Transverse colon (tissue), 4 donors: ENCODE measurements around the gene UBQLNL.

Source experiments
- EP300 ChIP-seq: sonication (generic); formaldehyde crosslinking; IDR thresholded peaks from one replicate; pipeline ENCODE4 v1.6.1; 2017; ENCODE audit warnings: antibody characterized with exemption, low read depth
- POLR2A ChIP-seq: fragments of 450-650 bp; IDR thresholded peaks from one replicate; pipeline ENCODE4 v1.6.1; 2016; ENCODE audit warnings: antibody characterized with exemption, mild to moderate bottlenecking, moderate library complexity
- POLR2AphosphoS5 ChIP-seq, 3 donors: sonication (generic); formaldehyde crosslinking; IDR thresholded peaks; one replicate each; pipeline ENCODE4 v1.6.1; 2016; ENCODE audit warnings: antibody characterized with exemption in 3 of 3
- TF ChIP-seq, protein P1 (sequence below), 5 experiments: fragments of 200-600 bp in 3 of 5; fragments of 450-650 bp in 2 of 5; sonication (generic) in 3 of 5; IDR thresholded peaks; 1 replicate in 2 of 5; 2 replicates in 3 of 5; pipeline ENCODE4 v1.5.1; 2016 to 2017; ENCODE audit warnings: antibody characterized with exemption in 5 of 5, inconsistent platforms in 3 of 5, mild to moderate bottlenecking in 2 of 5, moderate library complexity in 1 of 5

DNA sequence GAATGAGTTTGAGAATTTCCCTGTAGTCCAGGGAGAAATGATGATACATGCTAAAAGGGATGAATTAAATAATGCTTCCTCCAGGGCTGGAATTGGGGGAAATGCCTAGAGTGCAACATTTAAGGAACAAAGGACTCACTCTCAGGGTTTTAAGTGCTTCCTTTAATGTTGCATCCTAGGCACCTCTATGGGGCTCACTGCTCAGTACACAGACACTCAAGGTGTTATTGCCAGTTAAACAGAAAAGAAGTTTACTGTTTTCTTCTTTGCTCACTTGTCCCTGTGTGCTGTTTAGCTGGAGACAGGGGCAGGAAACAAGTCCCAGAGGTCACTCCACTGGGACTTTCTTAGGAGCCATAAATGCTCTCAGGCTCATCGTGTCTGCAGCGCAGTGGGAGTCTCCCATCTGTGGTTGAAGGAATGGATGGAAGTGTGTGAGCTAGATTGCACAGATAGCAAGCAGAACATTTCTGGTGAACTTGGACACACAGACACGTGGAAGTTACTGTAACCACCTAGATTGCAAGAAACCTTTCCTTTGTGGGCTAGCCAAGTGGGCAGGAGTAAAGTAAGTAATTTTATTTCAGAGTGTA lies 40.2 kb upstream of the UBQLNL start:
- TF ChIP-seq, protein P1, sequence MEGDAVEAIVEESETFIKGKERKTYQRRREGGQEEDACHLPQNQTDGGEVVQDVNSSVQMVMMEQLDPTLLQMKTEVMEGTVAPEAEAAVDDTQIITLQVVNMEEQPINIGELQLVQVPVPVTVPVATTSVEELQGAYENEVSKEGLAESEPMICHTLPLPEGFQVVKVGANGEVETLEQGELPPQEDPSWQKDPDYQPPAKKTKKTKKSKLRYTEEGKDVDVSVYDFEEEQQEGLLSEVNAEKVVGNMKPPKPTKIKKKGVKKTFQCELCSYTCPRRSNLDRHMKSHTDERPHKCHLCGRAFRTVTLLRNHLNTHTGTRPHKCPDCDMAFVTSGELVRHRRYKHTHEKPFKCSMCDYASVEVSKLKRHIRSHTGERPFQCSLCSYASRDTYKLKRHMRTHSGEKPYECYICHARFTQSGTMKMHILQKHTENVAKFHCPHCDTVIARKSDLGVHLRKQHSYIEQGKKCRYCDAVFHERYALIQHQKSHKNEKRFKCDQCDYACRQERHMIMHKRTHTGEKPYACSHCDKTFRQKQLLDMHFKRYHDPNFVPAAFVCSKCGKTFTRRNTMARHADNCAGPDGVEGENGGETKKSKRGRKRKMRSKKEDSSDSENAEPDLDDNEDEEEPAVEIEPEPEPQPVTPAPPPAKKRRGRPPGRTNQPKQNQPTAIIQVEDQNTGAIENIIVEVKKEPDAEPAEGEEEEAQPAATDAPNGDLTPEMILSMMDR (IDR thresholded peaks at IDR 0.05), result no peak
- TF ChIP-seq POLR2A (no peak), EP300 (no peak), POLR2AphosphoS5 (IDR thresholded peaks at IDR 0.05) (no peak)
